HepG2 (cell line): ENCODE results near the gene IPPK. TPM values are rescaled to one million over a fixed set of nuclear protein-coding genes. Genes with fewer than 3 reads are reported as not detected.
A peak's percentile ranks its signal among the peaks of the same experiment; 100 is the strongest.

Experiments
- ASH2L ChIP-seq: fragments of 300-600, 200-600 bp; sonication (generic); IDR thresholded peaks from 2 replicates; pipeline ENCODE4 v1.7.0; 2017; ENCODE audit warnings: low read depth, mild to moderate bottlenecking, moderate library complexity, mixed read lengths, low read length; ENCODE audit not compliant: insufficient read length
- TBX3 ChIP-seq: fragments of 450-650 bp; IDR thresholded peaks from 2 replicates; pipeline ENCODE4 v1.6.1; 2017; ENCODE audit warnings: antibody characterized with exemption, mild to moderate bottlenecking, inconsistent platforms, borderline replicate concordance
- ZEB1 ChIP-seq: IDR thresholded peaks from 2 replicates; pipeline ENCODE4 v1.6.1; 2012; ENCODE audit warnings: mild to moderate bottlenecking, low read depth, inconsistent platforms; ENCODE audit not compliant: insufficient replicate concordance
- ZKSCAN8 ChIP-seq: IDR thresholded peaks from 2 replicates; pipeline ENCODE4 v1.6.1; 2016; ENCODE audit warnings: borderline replicate concordance, missing genetic modification reagents, missing compliant biosample characterization
- ZNF333 ChIP-seq: sonication (generic); formaldehyde crosslinking; IDR thresholded peaks from 2 replicates; pipeline ENCODE4 v1.4.0; 2020; ENCODE audit warnings: mild to moderate bottlenecking, missing genetic modification reagents, borderline replicate concordance
- ZNF598 ChIP-seq: sonication (generic); formaldehyde crosslinking; IDR thresholded peaks from 2 replicates; pipeline ENCODE4 v1.5.1; 2020; ENCODE audit warnings: mild to moderate bottlenecking, missing genetic modification reagents, borderline replicate concordance
- ZNF781 ChIP-seq: sonication (generic); formaldehyde crosslinking; IDR thresholded peaks from 2 replicates; pipeline ENCODE4 v1.5.1; 2020; ENCODE audit warnings: borderline replicate concordance, mild to moderate bottlenecking, missing genetic modification reagents; ENCODE audit errors: not compliant biosample characterization
- polyA plus RNA-seq, 8 experiments: library from polyadenylated mRNA; depleted of rRNA in 3 of 8; stranded (reverse) in 7 of 8; unstranded in 1 of 8; fragments of >200 nt; fragmentation: Illumina TruSeq in 4 of 8; extraction: Trizol in 4 of 8; gene quantifications; 2 replicates each; pipeline versions ENCODE4 v1.2.1 to v1.2.3, GENCODE V29; 2011 to 2016; ENCODE audit warnings: low read depth in 4 of 8, missing spikeins in 1 of 8, mixed read lengths in 1 of 8; ENCODE audit not compliant: insufficient read depth in 1 of 8
- total RNA-seq, 5 experiments: library from RNA; depleted of rRNA; stranded (reverse); fragments of >200 nt; fragmentation: Illumina TruSeq; extraction: Trizol; gene quantifications; 2 replicates each; pipeline ENCODE4 v1.2.3, GENCODE V29; 2016; ENCODE audit warnings: low read depth in 1 of 5
- TF ChIP-seq, protein P1 (sequence below): sonication (generic); formaldehyde crosslinking; IDR thresholded peaks from 2 replicates; pipeline ENCODE4 v1.4.0; 2020; ENCODE audit warnings: missing genetic modification reagents, mild to moderate bottlenecking, borderline replicate concordance
- TF ChIP-seq, protein P2 (sequence below): sonication (generic); formaldehyde crosslinking; IDR thresholded peaks from 2 replicates; pipeline ENCODE4 v1.4.0; 2020; ENCODE audit warnings: missing genetic modification reagents
- TF ChIP-seq, protein P3 (sequence below): sonication (generic); formaldehyde crosslinking; IDR thresholded peaks from 2 replicates; pipeline ENCODE4 v1.4.0; 2020; ENCODE audit warnings: mild to moderate bottlenecking, missing genetic modification reagents
- TF ChIP-seq, protein P4 (sequence below): sonication (generic); formaldehyde crosslinking; conservative IDR thresholded peaks from 2 replicates; pipeline ENCODE4 v1.4.0; 2020; ENCODE audit warnings: missing genetic modification reagents
- TF ChIP-seq, protein P5 (sequence below): sonication (generic); formaldehyde crosslinking; IDR thresholded peaks from 2 replicates; pipeline ENCODE4 v1.5.1; 2020; ENCODE audit warnings: mild to moderate bottlenecking, missing genetic modification reagents, moderate library complexity

IPPK gene
- total and polyA plus RNA-seq, 2 of the 13 experiments (the other 11 are each of a cell fraction or from before 2014, with no cell fraction given): 9.9 to 14.1 TPM

DNA sequence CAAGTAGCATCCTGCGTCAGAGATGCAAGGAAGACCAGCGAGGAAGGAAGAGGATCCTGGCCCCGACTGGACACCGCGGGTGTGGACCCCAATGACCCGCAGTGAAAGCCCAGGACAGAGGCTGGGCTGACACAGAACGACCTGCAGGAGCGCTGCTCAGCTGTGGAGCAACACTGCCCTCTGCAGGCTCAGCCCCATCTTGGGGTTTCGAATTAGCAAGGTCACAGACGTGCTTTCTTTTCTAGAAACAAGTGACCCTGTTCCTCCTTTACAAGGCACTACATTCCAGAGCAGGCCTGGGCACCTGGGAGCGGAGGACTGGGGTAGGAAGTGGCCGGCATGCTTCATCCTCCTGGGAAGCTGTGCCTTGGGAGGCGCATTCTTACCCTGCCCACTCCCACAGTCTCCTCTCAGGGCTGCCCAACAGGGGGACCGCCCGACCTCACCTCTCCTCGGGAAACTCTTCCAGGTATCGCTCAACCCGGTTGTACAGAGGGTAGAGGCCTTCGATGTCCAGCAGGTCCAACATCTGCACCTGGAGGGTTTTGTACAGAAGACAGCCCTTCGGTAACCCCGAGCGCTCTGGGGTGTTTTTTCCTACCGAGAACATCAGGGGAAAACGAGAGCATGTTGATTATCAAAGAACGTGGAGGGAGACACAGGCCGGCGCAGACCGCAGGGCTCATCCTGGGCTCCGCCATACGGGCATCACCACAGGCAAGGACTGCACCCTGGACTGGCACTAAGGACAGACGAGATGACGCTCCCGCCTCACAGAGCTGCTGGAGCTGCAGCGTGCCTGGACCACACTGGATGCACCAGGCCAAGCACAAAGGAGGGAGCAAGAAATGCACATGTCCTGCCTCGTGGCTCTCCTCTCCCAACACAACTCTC is 35.0 kb downstream of the IPPK start (continued):
- TF ChIP-seq ZNF781 (CRISPR knock-in tag) (no peak), ZNF333 (no peak), ZNF598 (CRISPR knock-in tag) (no peak), TBX3 (no peak), ASH2L (no peak), ZKSCAN8 (CRISPR knock-in tag) (no peak), ZEB1 (no peak)
- TF ChIP-seq, protein P1, sequence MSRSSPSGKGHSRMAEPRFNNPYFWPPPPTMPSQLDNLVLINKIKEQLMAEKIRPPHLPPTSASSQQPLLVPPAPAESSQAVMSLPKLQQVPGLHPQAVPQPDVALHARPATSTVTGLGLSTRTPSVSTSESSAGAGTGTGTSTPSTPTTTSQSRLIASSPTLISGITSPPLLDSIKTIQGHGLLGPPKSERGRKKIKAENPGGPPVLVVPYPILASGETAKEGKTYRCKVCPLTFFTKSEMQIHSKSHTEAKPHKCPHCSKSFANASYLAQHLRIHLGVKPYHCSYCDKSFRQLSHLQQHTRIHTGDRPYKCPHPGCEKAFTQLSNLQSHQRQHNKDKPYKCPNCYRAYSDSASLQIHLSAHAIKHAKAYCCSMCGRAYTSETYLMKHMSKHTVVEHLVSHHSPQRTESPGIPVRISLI (CRISPR knock-in tag): no peak
- TF ChIP-seq, protein P2, sequence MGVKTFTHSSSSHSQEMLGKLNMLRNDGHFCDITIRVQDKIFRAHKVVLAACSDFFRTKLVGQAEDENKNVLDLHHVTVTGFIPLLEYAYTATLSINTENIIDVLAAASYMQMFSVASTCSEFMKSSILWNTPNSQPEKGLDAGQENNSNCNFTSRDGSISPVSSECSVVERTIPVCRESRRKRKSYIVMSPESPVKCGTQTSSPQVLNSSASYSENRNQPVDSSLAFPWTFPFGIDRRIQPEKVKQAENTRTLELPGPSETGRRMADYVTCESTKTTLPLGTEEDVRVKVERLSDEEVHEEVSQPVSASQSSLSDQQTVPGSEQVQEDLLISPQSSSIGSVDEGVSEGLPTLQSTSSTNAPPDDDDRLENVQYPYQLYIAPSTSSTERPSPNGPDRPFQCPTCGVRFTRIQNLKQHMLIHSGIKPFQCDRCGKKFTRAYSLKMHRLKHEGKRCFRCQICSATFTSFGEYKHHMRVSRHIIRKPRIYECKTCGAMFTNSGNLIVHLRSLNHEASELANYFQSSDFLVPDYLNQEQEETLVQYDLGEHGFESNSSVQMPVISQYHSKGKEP (CRISPR knock-in tag): 0 out of 2 replicates have a peak, but pooled peaks have one; percentile 34
- TF ChIP-seq, protein P3, sequence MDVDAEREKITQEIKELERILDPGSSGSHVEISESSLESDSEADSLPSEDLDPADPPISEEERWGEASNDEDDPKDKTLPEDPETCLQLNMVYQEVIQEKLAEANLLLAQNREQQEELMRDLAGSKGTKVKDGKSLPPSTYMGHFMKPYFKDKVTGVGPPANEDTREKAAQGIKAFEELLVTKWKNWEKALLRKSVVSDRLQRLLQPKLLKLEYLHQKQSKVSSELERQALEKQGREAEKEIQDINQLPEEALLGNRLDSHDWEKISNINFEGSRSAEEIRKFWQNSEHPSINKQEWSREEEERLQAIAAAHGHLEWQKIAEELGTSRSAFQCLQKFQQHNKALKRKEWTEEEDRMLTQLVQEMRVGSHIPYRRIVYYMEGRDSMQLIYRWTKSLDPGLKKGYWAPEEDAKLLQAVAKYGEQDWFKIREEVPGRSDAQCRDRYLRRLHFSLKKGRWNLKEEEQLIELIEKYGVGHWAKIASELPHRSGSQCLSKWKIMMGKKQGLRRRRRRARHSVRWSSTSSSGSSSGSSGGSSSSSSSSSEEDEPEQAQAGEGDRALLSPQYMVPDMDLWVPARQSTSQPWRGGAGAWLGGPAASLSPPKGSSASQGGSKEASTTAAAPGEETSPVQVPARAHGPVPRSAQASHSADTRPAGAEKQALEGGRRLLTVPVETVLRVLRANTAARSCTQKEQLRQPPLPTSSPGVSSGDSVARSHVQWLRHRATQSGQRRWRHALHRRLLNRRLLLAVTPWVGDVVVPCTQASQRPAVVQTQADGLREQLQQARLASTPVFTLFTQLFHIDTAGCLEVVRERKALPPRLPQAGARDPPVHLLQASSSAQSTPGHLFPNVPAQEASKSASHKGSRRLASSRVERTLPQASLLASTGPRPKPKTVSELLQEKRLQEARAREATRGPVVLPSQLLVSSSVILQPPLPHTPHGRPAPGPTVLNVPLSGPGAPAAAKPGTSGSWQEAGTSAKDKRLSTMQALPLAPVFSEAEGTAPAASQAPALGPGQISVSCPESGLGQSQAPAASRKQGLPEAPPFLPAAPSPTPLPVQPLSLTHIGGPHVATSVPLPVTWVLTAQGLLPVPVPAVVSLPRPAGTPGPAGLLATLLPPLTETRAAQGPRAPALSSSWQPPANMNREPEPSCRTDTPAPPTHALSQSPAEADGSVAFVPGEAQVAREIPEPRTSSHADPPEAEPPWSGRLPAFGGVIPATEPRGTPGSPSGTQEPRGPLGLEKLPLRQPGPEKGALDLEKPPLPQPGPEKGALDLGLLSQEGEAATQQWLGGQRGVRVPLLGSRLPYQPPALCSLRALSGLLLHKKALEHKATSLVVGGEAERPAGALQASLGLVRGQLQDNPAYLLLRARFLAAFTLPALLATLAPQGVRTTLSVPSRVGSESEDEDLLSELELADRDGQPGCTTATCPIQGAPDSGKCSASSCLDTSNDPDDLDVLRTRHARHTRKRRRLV: no peak
- TF ChIP-seq, protein P4, sequence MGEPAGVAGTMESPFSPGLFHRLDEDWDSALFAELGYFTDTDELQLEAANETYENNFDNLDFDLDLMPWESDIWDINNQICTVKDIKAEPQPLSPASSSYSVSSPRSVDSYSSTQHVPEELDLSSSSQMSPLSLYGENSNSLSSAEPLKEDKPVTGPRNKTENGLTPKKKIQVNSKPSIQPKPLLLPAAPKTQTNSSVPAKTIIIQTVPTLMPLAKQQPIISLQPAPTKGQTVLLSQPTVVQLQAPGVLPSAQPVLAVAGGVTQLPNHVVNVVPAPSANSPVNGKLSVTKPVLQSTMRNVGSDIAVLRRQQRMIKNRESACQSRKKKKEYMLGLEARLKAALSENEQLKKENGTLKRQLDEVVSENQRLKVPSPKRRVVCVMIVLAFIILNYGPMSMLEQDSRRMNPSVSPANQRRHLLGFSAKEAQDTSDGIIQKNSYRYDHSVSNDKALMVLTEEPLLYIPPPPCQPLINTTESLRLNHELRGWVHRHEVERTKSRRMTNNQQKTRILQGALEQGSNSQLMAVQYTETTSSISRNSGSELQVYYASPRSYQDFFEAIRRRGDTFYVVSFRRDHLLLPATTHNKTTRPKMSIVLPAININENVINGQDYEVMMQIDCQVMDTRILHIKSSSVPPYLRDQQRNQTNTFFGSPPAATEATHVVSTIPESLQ (CRISPR knock-in tag): no peak
- TF ChIP-seq, protein P5, sequence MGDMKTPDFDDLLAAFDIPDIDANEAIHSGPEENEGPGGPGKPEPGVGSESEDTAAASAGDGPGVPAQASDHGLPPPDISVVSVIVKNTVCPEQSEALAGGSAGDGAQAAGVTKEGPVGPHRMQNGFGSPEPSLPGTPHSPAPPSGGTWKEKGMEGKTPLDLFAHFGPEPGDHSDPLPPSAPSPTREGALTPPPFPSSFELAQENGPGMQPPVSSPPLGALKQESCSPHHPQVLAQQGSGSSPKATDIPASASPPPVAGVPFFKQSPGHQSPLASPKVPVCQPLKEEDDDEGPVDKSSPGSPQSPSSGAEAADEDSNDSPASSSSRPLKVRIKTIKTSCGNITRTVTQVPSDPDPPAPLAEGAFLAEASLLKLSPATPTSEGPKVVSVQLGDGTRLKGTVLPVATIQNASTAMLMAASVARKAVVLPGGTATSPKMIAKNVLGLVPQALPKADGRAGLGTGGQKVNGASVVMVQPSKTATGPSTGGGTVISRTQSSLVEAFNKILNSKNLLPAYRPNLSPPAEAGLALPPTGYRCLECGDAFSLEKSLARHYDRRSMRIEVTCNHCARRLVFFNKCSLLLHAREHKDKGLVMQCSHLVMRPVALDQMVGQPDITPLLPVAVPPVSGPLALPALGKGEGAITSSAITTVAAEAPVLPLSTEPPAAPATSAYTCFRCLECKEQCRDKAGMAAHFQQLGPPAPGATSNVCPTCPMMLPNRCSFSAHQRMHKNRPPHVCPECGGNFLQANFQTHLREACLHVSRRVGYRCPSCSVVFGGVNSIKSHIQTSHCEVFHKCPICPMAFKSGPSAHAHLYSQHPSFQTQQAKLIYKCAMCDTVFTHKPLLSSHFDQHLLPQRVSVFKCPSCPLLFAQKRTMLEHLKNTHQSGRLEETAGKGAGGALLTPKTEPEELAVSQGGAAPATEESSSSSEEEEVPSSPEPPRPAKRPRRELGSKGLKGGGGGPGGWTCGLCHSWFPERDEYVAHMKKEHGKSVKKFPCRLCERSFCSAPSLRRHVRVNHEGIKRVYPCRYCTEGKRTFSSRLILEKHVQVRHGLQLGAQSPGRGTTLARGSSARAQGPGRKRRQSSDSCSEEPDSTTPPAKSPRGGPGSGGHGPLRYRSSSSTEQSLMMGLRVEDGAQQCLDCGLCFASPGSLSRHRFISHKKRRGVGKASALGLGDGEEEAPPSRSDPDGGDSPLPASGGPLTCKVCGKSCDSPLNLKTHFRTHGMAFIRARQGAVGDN: peak; percentile 69
